Measurements from ENCODE around the gene HBS1L. TPM values are rescaled to one million over a fixed set of nuclear protein-coding genes. Genes with fewer than 3 reads are reported as not detected.

HBS1L gene
- total RNA-seq, 1 experiment from 2014 or later, result 89.4 TPM

DNA sequence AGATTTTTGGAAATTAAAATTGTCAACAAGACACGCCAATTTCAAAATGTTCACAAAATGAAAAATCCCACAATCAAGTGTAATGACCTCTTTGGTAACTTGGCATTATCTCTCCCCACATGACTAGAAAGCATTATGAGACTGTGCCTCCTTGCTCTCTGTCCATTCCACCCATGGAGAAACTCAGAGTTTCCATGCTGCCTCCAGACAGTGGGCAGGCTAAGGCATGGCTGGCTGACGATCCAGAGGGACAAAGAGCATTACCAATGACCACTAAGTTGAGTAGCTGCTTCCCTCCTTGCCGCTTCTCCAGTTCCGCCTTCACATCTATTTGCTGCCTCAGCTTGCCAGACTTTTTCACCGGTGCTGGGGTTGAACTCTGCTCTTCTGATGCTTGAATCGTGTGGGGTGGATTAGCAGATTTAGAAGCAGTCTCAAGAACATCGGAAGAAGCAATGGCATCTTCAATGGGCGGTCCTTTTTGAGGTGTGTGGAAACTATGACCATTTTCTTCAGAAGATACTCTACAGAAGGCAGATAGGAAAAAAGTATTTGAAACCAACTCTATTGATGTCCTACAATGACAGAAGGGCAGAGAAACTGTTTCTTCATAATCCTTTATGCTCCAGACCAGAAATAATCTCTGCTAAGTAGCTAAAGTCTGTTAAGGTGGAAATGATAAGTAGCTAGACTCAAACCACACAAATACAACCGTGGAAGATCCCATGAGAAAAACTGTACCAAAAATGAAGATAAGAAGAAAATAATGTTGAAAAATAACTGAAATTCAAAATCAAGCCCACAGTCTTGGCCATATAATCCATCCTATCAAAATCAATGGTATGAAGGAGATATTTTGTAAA lies 57.3 kb downstream of the HBS1L start:
- no peak overlapping the region for H3K4me3 ChIP-seq (replicated peaks in 1 of 2; ENCODE audit: low read depth in 1 of 2, low read length in 2 of 2)
- H3K9ac ChIP-seq (ENCODE audit: low read length), result no peak overlapping the region
- no peaks in the 10 kb centered on the region for H3K9me2 ChIP-seq (ENCODE audit: insufficient read depth)
- TF ChIP-seq, protein P1, sequence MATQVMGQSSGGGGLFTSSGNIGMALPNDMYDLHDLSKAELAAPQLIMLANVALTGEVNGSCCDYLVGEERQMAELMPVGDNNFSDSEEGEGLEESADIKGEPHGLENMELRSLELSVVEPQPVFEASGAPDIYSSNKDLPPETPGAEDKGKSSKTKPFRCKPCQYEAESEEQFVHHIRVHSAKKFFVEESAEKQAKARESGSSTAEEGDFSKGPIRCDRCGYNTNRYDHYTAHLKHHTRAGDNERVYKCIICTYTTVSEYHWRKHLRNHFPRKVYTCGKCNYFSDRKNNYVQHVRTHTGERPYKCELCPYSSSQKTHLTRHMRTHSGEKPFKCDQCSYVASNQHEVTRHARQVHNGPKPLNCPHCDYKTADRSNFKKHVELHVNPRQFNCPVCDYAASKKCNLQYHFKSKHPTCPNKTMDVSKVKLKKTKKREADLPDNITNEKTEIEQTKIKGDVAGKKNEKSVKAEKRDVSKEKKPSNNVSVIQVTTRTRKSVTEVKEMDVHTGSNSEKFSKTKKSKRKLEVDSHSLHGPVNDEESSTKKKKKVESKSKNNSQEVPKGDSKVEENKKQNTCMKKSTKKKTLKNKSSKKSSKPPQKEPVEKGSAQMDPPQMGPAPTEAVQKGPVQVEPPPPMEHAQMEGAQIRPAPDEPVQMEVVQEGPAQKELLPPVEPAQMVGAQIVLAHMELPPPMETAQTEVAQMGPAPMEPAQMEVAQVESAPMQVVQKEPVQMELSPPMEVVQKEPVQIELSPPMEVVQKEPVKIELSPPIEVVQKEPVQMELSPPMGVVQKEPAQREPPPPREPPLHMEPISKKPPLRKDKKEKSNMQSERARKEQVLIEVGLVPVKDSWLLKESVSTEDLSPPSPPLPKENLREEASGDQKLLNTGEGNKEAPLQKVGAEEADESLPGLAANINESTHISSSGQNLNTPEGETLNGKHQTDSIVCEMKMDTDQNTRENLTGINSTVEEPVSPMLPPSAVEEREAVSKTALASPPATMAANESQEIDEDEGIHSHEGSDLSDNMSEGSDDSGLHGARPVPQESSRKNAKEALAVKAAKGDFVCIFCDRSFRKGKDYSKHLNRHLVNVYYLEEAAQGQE (IDR thresholded peaks at IDR 0.05; ENCODE audit: low read depth), result no peak
- TF ChIP-seq ZNF274 (IDR thresholded peaks at IDR 0.05; ENCODE audit: low read depth, low read length), result no peak
- no peak for TF ChIP-seq ATF3 (IDR thresholded peaks at IDR 0.05)
- TF ChIP-seq, protein P2, sequence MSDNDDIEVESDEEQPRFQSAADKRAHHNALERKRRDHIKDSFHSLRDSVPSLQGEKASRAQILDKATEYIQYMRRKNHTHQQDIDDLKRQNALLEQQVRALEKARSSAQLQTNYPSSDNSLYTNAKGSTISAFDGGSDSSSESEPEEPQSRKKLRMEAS (IDR thresholded peaks at IDR 0.05), result no peak
- RAD21 ChIA-PET (ENCODE audit: low non-redundant PET in 1 of 2, low total read pairs in 2 of 2, uncharacterized antibody in 2 of 2, unreplicated experiment in 2 of 2), result no interaction called here
- no TSS peak for BruUV-seq (replicated peaks)
- no peak overlapping the region for H3K4me2 ChIP-seq (ENCODE audit: low read length)
- ATAC-seq, result no peak
- intact Hi-C loops (cut with micrococcal nuclease), result no loop called here
- POLR2A ChIA-PET, result no interaction called here
- 0 out of 2 replicates have a peak, but pooled peaks cover 2% of the 10 kb centered on the region for H4K20me1 ChIP-seq (ENCODE audit: insufficient read depth)
- CTCF ChIA-PET, result no interaction called here
- no peak for DNase-seq (ENCODE audit: low read depth, low spot score)
- no peaks in the 10 kb centered on the region for H3K79me2 ChIP-seq (ENCODE audit: insufficient read depth, low read length)
- H3K27me3 ChIP-seq (ENCODE audit: insufficient read depth, low read length), result no peaks in the 10 kb centered on the region
- H3K9me3 ChIP-seq (ENCODE audit: control insufficient read depth in 1 of 2, insufficient read depth in 1 of 2, low read depth in 1 of 2, low read length in 2 of 2), result no peaks in the 10 kb centered on the region
- no peaks in the 10 kb centered on the region for H3K4me1 ChIP-seq (ENCODE audit: control insufficient read depth in 1 of 2, insufficient read depth in 2 of 2, low read length in 2 of 2)
- H3K27ac ChIP-seq (ENCODE audit: low read depth, low read length), result no peak overlapping the region
- H2AFZ ChIP-seq (ENCODE audit: low read depth, low read length, poor library complexity, severe bottlenecking), result no peak overlapping the region
- H3K36me3 ChIP-seq (ENCODE audit: control insufficient read depth in 1 of 2, insufficient read depth in 2 of 2, low read length in 2 of 2), result peaks cover 7 to 14% of the 10 kb centered on the region in 2 experiments; a peak in 3 of 4 replicates
